ENCODE results near the gene PRKAR1B.

The PRKAR1B gene

DNA sequence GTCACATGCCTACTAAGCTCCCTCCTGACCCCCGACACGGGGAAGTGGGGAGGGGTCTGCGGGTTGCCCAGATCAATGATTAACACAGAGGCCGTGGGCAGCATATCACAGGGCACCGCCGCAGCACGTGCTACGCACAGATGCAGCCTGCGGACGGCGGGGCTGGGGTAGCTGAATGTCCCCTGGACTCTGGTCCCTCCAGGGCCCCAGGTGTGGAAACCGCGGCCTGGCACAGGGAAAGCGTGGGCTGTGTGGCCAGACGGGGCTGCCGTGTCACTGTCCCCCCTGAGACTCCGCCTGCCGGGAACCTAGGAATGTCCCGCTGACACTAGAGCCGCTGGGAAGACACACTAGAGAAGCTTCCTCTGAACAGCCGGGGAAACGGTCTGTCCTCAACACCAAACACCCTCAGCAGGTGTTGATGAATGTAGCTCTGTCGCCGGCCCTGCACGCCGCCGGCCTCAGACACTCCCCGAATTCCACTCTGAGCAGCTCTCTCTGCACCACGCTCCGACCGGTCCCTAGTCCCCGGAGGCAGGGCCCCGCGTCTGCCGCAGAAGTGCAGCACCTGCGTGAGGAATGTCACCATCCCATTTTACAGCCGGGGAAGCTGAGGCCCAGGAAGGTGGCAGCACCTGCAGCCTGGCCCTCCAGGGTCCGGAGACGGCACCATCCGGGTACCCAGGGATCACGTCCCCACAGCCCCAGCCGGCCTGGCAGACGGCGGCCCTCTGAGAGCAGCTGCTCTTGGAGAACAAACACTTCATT, 174.0 kb downstream of the PRKAR1B start:
- TF ChIP-seq GATA3 (IDR thresholded peaks at IDR 0.05; ENCODE audit: low read depth, low read length), result no peak
- TF ChIP-seq GATA2 (IDR thresholded peaks at IDR 0.05; ENCODE audit: low read depth, low read length), result no peak

DNA sequence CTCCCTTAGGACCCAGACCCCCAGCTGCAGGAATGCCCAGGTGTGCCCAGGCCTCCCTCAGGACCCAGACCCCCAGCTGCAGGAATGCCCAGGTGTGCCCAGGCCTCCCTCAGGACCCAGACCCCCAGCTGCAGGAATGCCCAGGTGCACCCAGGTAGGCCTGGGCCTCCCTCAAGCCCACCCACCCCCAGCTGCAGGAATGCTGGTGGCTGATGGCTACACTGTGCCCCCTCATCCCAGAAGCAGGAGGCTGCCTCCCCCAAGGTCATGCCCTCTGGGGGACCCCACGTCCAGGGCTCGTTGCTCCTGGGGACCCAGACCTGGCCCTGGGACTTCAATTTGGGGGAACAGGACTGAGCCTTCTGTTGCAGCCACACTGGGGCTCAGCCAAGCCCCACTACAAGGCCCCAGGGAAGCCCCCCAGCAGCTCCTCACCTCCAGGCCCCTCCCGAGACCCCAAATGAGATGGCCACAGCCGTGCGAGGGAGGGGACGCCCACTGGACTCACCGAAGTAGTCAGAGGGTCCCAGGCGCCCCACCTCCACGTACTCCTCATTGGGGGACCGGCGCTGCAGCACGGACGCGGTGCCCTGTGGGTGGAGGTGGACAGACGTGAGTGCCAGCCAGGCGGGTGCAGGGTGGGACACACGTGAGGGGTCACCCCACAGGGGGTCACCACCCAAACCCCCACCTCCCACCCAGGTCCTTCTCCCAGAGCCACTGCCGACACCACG, 176.0 kb downstream of the PRKAR1B start:
- TF ChIP-seq GATA3 (IDR thresholded peaks at IDR 0.05; ENCODE audit: low read depth, low read length) (no peak), GATA2 (IDR thresholded peaks at IDR 0.05; ENCODE audit: low read depth, low read length) (no peak)

DNA sequence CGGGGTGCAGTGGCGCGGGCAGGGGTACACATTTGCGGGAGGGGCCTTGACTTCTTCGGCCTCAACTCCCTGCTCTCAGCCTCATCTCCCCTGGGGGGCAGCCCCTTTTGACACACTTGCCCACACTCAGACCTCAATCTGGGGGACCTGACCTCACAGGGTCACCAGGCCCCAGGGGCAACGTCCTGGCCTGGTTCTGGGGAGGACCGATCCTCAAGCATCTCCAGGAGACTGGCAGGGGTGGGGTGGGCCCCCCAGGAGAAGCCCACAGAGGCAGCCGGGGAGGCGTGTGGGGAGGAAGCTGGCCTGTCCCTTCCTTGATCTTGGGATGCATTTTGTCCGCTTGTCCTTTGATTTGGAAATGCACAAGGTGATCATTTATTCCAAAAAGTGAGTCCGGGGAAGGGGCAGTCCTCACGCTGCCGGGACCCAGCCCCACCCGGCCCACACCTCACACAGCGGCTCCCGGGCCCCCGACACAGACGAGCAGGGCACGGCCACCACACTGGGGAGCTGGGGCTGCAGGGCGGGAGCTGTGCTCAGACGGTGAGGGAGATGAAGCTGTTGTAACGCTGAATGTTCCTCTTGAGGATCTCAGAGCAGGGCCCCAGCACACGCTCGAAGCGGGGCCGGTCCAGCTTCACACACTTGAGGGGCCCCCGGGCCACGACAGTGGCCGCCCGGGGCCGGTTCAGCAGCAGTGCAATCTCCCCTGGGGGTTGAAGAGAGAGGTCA, 177.0 kb downstream of the PRKAR1B start:
- TF ChIP-seq GATA2 (IDR thresholded peaks at IDR 0.05; ENCODE audit: low read depth, low read length), result no peak
- TF ChIP-seq GATA3 (IDR thresholded peaks at IDR 0.05; ENCODE audit: low read depth, low read length), result no peak

DNA sequence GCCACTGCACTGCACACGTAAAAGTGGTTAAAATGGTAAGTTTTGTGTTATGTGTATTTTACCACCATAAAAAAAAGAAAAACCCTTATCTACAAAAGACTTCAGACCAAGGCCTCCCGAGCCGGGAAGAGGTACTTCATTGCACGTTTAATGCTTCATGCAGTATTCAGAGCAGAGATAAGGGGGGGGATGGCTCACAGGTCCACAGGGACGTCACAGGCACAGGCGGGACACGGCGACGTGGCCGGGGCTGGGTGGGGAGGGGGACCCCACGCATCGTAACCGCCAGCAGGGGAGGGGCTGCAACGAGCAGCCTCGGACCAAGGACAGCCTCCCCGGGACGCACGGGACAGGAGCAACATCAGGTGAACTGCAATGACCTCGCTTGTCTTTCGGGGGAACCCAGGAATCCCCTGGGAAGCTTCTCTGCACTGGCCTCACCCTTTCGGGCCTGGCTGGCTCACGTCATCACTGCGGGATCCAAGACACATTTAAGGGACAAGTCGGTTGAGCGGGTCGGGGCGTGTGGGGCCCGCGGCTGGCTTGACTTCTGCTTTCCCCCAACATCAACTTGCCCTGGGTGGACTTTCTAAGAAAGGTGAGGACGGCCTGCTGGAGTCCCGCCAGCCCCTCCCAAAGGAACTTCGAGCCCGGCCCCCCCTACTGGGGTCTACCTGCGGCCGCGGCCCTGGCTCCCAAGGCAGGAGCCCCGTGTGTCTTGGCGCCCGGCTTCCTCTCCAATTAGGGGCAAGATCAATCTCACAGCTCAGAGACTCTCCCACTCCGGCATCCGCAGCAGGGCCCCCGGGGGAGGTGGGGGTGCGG, 177.8 kb downstream of the PRKAR1B start:
- no peak for TF ChIP-seq GATA3 (IDR thresholded peaks at IDR 0.05; ENCODE audit: low read depth, low read length)

DNA sequence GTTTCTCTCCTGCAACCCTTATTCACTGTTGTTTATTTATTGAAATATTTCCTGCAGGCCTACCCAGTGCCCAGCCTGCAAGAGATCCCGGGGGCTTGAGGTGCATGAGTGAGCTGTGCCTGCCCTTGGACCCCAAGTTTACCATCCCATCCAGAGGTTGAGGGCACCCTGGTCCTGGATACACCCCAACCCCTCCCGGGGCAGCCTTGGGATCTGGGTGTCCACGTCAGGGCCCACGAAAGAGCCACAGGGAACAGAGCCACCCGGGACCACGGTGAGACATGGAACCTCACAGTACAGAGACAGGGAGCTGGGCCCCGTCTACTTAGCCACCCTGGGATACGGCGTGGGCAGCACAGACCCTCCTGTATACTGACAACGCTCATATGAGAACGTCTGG, 178.7 kb downstream of the PRKAR1B start:
- TF ChIP-seq GATA2 (IDR thresholded peaks at IDR 0.05; ENCODE audit: low read depth, low read length), result no peak

DNA sequence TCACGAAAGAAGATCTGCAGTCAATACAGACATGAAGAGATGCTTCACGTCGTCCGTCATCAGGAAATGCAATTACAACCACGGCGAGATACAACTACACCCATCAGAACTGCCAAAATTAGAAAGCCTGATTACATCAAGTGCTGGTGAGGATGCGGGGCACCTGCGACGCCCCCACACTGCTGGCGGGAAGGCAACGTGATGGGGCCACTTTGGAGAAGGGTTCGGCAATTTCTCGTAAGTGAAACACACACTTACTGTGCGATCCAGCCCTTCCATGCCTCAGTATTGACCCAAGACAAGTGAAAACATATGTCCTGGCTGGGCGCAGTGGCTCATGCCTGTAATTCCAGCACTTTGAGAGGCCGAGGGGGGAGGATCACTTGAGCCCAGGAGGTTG, 181.6 kb downstream of the PRKAR1B start:
- TF ChIP-seq GATA3 (IDR thresholded peaks at IDR 0.05; ENCODE audit: low read depth, low read length), result no peak
- TF ChIP-seq GATA2 (IDR thresholded peaks at IDR 0.05; ENCODE audit: low read depth, low read length), result no peak

DNA sequence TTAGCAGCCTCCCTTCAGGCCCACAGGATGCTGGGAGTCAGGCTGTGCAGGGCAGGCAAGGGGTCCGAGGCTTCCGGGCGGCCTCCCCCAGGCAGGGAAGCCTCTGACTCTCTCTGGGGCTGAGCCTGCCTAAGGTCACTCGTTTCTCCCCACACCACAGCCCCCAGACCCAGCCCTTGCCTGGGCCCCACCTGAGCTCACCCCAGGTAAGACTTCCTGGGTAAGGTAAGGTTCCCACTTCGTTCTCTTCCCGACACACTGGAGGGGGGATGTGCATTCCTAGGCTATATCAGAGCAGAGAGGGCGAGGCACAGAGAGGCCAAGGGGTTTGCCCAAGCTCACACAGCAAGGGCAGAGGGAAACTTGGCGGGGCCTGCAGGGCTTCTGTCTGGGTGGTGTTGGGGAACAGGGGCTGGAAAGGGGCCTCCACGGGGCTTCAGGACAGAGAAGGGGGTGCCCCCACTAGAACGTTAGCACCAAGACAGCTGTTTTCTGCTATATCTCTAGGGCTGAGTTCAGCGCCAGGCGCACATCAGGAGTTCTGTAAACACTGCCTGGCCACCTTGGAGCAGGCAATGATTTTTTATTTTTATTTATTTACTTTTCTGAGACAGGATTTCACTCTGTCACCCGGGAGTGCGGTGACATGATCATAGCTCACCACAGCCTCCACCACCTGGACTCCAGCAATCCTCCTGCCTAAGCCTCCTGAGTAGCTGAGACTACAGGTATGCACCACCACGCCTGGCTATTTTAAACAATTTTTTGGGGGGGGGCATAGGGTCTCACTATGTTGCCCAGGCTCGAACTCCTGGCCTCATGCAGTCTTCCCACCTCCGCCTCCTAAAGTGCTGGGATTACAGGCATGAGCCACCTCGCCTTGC, 182.5 kb downstream of the PRKAR1B start:
- TF ChIP-seq GATA3 (IDR thresholded peaks at IDR 0.05; ENCODE audit: low read depth, low read length) (no peak), GATA2 (IDR thresholded peaks at IDR 0.05; ENCODE audit: low read depth, low read length) (no peak)

DNA sequence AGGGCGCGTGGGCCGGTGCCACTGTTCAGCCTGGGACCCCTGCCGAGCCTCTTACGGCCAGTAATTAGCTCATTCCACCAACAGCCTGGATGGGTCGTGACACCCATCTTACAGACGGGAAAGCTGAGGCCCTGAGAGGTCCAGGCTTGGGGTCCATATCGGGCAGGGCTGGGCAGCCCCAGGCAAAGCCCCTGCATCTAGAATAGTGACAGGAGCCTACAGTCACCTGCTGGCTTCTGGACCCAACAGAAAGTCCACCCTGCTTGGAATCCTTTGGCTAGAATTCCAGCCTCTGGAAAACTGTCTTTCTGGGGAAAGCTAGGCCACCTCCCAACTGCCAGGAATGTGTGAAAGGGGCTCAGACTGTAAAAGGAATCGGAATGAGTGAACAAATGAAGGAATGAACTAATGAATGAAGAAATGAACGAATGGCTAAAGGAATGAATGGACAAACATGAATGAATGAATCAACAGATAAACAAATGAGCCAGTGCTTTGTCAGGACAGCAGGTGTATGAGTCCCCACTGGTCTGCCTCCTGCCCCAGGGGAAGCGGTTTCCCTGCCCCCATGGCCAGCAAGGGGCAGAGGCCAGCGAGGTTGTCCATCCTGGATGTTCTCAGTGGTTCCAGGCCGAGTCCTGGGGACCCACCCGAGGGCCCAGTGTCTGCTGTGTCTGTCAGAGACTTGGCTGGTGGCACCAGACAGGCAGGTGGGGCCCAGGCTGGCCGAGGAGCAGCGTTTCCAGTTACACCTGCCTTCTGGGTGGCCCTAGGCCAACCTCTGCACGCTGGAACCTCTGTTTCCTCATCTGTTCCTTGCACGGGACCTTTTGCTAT, 183.4 kb downstream of the PRKAR1B start:
- TF ChIP-seq GATA2 (IDR thresholded peaks at IDR 0.05; ENCODE audit: low read depth, low read length), result no peak
- no peak for TF ChIP-seq GATA3 (IDR thresholded peaks at IDR 0.05; ENCODE audit: low read depth, low read length)

DNA sequence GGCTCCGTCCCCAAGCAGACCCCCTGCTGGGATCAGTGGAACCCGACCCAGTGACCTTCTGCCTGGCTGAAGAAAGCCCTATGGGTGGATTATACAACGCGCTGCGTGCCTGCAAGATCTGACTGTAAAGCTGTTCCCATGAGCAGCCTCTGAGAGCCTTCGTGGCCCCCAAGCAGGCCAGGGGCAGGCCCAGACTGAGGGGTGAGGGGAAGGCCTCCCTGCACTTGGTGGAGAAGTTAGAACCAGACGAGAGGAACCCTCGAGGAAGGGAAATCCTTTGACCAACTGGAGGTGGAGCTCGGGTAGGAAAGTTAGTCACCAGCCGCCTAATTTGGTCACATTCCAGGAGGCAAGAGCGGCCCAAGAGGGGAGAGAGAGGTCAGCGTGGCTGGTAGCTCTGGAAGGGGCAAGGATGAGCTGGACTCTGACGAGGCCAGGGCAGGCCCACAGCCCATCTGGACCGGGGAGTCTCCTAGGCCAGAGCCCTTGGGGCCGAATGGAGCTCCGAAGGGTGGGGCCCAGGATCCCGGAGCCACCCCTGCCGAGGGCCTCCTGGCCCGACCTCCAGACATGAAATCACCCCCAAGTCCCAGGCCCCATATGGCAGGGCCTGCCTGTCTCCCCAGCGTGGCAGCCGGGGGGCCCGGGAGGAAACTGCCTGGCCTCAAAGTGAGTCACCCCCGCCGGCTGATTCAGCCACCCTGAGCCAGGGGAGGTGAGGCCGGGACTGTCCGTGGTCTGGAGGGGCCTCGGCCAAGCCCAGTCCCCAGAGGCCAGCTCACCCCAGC, 184.2 kb downstream of the PRKAR1B start:
- TF ChIP-seq GATA3 (IDR thresholded peaks at IDR 0.05; ENCODE audit: low read depth, low read length) (no peak), GATA2 (IDR thresholded peaks at IDR 0.05; ENCODE audit: low read depth, low read length) (no peak)

DNA sequence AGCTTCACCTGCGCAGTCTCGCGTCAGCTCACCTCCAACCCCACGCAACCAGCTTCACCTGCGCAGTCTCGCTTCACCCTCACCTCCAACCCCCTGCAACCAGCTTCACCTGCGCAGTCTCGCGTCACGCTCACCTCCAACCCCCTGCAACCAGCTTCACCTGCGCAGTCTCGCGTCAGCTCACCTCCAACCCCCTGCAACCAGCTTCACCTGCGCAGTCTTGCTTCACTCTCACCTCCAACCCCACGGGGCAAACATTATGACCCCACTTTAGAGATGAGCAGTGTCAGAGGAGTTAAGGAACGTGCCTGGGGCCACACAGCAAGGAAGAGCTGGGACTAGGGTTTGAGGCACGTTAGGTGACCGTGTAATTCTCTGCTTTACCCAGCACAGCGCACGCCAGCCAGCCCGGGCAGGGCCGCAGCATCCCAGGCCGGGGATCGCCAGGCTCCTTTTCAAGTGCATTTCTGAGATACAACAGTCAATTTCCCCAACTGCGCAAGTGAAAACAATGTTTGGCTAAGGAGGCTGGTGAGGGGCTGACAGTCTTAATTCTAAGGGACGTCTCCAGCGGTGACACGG, 184.9 kb downstream of the PRKAR1B start:
- TF ChIP-seq GATA2 (IDR thresholded peaks at IDR 0.05; ENCODE audit: low read depth, low read length) (no peak), GATA3 (IDR thresholded peaks at IDR 0.05; ENCODE audit: low read depth, low read length) (no peak)

DNA sequence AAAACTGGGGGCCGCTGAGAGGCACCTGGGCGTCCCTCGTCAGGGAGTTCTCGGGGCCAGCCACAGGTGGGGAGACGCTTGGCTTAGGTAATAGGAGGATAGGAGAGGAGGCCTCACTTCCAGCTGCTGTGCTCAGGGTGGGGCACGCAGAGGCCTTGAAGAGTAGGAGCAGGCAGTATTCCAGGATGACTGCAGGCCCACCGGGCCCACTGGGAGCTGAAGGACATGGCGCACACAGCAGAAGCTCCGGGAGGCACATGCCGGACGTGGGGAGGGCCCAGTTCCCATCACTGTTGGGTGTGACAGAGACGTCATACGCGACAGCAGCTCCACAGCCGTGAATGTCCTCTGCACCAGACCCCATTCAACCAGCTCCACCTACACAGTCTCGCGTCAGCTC, 185.4 kb downstream of the PRKAR1B start:
- TF ChIP-seq GATA3 (IDR thresholded peaks at IDR 0.05; ENCODE audit: low read depth, low read length) (no peak), GATA2 (IDR thresholded peaks at IDR 0.05; ENCODE audit: low read depth, low read length) (no peak)

All from SH-SY5Y (cell line).